Panc1 (cell line): ENCODE data around the gene RAI14.

ENCODE experiments used
- POLR2AphosphoS5 ChIP-seq: IDR thresholded peaks from 2 replicates; pipeline ENCODE4 v1.6.1; 2012; ENCODE audit warnings: mild to moderate bottlenecking, low read depth, low read length, moderate library complexity
- SIN3A ChIP-seq: IDR thresholded peaks from 2 replicates; pipeline ENCODE4 v1.6.1; 2012; ENCODE audit warnings: low read depth, mild to moderate bottlenecking, low read length, moderate library complexity, borderline replicate concordance; ENCODE audit not compliant: insufficient read depth
- TCF7L2 ChIP-seq: IDR thresholded peaks from 2 replicates; pipeline ENCODE4 v1.6.1; 2011; ENCODE audit warnings: mild to moderate bottlenecking, low read depth, low read length, inconsistent platforms
- TF ChIP-seq, protein P1 (sequence below): fragments of 450-650 bp; IDR thresholded peaks from 2 replicates; pipeline ENCODE4 v1.5.1; 2017; ENCODE audit warnings: mild to moderate bottlenecking

GRCh38 chr5:34718516-34718915 is 62.4 kb downstream of the RAI14 start:
- TF ChIP-seq POLR2AphosphoS5: no peak
- TF ChIP-seq, protein P1, sequence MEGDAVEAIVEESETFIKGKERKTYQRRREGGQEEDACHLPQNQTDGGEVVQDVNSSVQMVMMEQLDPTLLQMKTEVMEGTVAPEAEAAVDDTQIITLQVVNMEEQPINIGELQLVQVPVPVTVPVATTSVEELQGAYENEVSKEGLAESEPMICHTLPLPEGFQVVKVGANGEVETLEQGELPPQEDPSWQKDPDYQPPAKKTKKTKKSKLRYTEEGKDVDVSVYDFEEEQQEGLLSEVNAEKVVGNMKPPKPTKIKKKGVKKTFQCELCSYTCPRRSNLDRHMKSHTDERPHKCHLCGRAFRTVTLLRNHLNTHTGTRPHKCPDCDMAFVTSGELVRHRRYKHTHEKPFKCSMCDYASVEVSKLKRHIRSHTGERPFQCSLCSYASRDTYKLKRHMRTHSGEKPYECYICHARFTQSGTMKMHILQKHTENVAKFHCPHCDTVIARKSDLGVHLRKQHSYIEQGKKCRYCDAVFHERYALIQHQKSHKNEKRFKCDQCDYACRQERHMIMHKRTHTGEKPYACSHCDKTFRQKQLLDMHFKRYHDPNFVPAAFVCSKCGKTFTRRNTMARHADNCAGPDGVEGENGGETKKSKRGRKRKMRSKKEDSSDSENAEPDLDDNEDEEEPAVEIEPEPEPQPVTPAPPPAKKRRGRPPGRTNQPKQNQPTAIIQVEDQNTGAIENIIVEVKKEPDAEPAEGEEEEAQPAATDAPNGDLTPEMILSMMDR: no peak
- no peak for TF ChIP-seq SIN3A
- no peak for TF ChIP-seq TCF7L2
